ENCODE measurements around the gene PPP1R15A.

GRCh38 chr19:48822514-48822913, 49.7 kb upstream of the PPP1R15A start:
- TF ChIP-seq CTCF (IDR thresholded peaks at IDR 0.05) (no peak), POLR2A (IDR thresholded peaks at IDR 0.05) (no peak)

Measured in right lobe of liver (tissue), 4 donors.